DMS114 treated with DMSO at 0.1 percent for 48 hours (cell line): ENCODE data around the gene STXBP3.
"Not testable (repeated sequence)": the region's sequence is repeated elsewhere in the genome, so short reads cannot be mapped to it uniquely, and the experiment has no call there.

Experiments
- DNase-seq: peaks from one replicate; lab custom pipeline; 2025; ENCODE audit not compliant: unreplicated experiment; lab: John Stamatoyannopoulos, UW

Gene STXBP3

DNA sequence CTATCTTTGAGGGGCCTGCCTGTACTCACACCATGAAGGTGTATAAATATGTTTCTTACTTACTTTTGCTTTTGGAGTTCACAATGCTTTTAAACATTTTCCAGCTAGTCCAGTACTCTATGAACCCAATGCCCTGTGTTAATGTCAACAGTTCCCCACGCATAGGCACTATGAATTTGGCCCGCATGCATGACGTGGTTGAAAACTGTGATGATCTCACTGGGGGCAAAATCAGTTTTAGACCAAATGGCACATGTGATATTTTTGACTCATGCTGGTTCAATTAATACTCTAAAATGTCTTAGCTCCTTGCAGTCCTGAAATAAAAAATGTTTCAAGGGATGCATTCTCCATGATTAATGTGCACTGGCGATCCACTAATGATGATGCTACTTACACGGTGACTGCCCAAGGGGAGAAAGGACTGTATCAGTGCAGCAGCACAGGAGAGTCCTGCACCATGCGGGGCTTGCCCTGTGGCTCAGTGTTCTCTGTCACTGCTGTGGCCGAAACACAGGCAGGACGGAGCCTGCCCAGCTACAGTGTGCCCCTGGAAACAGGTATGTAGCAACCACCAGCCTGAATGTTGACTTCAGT is 18.0 kb upstream of the STXBP3 start:
- DNase-seq = no peak

DNA sequence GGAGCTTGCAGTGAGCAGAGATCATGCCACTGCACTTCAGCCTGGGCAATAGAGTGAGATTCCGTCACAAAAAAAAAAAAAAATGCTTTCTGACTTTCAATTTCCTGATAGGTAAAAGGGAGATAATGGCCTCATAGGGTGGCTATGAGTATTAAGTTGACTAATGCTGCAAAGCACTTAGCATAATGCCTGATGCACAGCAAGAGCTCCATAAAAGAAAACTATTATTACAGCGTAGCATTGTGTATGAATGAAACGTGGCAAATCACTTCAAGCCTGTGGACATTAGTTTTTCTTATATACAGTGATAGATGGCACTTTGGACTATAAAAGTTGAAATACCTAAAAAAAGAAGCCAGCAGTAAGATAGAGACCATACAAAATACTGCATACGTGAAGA is 17.0 kb upstream of the STXBP3 start:
- DNase-seq = no peak

DNA sequence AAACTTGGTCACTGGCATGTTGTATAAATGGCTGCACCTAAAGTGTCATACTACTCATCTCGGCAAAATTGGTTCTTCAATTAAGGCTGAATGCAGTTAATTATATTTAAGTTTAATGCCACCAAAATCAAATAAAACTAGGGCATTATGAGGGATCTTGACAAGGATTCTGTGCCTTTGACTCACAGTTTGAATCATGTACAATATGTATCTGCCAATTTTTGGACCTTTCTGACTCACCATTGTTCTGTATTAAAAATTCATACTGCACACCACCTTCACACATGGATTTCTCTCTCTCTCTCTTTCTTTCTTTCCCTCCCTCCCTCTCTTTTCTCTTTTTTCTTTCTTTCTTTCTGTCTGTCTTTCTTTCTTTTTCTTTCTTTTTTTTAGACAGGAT is 14.1 kb upstream of the STXBP3 start:
- DNase-seq = no peak

DNA sequence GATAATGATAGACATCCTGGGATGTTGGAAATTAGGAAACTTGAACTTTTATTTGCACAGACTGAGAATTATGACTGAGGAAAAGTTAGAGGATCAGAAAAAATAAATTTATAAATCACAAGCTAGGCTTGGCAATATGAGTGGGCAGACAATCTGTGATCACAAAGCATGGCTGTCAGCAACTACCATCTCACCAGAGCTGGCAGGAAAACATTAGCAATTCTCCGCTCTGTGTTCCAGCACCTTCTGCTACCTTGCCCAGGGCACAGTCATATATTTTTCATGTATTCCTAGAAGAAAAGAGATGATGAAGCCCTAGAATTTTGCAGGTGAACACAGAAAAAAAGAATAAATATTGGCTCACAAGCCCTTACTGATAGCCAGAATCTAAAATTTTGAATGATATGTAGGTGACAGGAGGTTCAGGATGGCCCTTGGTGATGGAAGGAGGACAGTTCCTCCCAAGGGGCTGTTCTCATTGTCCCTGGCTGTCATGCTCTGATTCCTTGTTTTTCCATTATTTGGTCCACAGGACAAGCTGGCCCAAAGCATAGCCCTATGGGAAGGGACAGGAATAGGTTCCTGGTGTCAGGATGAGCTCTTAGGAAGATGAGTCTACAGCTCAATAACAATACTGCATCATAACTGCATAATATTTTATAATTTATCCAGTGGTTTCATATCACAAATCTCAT is 12.2 kb upstream of the STXBP3 start:
- no peak for DNase-seq

DNA sequence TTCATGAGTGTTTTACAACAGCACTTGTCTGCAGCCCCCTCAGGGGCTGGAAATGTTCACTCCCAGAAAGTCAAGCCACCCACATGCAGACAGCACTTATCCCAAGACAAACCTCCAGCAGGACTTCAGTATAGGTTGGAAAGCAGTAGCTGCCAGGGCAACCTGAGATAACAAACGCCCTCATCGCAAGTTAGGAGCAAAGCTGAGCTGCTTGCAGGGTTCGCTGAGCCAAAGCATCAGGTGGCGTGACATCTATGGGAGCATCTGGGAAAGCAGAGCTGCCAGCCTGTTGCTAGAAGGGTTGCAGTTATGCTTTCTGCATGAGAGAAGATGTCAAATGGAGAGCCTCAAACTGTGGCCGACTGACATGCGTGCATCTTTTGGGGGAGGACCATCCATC is 4.2 kb upstream of the STXBP3 start:
- no peak for DNase-seq

DNA sequence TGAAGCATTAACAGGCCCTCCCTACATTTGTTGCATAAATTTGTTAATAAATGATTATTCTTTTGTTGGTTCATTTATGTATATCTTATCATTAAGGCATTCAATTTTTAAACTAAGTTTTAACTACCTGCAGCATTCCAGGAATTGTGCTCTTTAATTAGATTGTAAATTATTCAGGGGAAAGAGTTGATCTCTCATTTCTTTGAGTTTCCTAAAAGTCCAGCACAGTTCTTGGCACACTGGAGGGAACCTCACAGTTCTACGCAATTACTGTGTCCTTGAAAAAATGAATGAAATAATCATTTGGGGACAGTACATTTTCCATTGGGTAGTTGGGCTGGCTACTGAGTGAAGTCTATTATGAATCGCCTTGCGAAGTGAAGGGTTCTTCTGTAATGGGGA is 493 bp upstream of the STXBP3 start:
- DNase-seq = no peak

DNA sequence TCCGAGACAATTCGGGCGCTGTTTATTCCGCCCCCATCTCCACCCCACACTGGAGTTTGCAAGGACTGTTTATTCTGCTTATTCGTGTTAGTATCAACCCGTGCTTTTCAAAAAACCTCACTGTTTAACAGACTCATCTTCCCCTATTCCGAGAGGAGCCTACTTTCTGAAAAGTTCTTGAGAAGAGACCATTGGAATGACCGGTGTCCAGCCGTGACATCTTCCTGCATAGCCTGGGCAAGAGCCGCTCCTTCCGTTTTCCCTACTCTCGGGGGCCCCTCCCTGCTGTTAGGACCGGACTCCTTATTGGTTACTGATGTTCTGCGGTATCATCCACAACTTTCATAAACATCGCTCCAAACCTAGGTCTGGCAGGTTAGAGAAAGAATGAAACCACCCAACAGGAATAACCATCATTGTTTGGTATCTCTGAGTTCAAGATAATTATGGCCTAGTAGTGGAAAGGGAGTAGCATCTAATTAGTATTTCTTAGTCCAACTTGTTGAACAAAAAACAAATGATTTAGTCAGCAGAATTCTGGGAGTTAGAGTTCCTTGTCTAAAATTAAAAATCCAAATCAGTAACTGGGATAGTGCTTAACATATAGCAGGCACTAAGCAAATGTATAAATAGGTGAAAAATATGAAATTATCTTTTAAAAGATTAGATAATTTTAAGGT is 837 bp downstream of the STXBP3 start:
- DNase-seq = peak; percentile 93

DNA sequence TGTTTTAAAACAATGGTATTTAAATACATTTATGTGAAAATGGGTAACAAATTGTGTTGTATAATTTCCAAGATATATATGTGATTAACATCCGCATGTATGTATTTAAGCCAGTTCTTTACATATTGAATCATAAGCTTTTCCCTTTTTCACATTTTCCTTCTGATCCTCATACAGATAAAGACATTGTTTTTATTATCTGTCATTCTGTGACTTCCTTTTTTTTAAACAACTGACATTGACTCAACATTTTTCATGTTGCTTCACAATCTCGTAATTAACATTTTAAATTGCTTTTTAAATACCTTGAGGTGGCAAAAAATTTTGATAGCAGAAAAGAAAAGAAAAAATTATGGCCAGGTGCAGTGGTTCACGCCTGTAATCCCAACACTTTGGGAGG is 1.4 kb downstream of the STXBP3 start:
- DNase-seq = no peak

DNA sequence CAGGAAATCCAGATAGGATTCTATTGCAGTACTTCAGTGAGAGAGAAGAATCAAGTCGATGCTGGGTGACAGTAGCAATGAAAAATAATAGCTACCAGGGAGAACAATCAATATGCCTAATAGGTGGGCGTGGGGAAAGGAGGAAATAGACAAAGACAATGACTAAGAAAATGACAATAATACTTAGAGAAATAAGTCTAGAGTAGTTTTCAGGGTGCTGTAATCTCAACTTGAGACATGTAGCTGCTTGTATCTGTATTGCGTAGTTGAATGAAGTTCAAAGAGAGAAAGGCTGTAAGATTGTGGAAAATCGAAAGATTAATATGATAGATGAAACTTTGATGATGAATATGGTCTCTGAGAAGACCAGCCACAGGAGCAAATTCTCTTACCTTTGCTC is 2.6 kb downstream of the STXBP3 start:
- no peak for DNase-seq

DNA sequence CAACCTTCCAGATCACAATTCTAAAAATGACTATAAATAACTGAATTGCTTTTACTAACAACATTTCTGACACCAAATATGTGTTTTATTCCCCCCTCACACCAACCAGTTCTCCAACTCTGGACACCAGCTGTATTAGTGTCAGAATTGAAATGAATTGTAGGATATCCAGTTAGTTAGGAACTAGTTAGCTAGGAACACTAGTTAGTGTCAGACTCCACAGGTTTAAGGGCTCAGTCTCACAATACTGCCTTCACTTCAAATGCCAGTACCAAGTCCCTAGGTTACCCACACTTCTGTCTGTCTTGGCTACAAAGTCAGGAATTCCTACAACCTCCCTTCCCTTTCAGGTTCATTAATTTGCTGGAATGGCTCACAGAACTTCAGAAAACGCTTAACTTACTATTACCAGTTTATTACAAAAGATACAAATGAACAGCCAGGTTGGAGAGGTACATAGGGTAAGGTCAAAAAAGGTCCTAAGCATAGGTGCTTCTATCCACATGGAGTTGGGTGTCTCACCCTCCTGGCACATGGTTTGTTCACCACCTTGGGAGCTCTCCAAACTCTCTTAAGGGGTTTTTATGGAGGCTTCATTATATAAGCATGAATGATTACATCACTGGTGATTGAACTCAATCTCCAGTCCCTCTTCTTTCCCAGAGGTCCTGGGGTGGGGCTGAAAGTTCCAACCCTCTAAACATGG is 4.2 kb downstream of the STXBP3 start:
- no peak for DNase-seq

DNA sequence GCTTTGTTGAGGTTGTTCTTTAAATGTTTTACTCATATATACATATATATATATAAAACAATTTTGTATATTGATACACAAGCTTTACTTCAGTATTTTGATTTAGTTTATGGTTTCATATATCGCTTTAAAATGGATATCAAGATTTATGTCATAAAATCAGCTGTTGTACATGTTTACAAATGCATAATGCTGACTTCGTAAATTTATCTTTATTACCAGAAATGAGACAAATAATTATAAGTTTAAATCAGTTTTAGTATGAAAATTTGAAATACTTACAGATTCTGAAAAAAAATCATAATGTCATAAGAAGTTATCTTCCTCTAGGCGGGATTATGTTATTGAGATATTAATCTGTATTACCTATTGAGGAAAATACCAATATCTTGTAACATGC is 6.9 kb downstream of the STXBP3 start:
- DNase-seq = no peak

DNA sequence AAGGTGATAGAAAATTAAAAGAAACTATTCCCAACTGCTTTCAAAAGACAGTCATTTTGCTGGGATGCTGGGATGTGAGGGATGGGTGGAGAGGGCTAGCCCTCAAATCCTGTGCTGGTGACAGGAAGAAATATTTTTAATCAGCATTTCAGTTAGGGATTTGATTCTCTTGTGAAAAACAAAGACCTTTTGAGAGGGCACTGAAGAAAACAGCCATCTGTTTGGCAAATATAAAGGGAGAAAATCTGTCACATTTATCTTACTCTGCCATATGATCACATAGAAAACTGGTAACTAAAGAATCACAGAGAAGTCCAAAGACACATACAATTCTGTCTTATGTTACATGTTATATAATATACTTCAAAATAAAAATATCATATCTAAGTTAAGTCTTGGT is 12.3 kb downstream of the STXBP3 start:
- no peak for DNase-seq

DNA sequence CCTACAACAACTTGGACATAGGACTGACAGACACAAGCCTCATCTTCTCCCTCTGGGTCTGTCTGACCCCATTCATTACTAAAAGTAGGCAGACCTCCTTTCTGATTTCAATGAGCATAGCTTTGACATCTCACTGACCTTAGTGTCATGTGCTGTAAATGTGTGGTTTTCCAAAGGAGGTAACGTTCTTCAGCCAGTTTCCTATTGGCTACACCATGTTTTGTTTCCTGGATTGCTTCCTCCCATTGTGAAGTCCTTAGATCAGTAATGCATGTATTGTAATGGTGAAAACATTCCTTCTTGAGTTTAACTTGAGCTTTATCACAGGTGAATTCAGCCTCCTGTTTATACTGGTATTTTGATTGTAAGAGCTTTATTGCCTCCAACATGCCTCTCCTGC is 20.6 kb downstream of the STXBP3 start:
- no peak for DNase-seq

DNA sequence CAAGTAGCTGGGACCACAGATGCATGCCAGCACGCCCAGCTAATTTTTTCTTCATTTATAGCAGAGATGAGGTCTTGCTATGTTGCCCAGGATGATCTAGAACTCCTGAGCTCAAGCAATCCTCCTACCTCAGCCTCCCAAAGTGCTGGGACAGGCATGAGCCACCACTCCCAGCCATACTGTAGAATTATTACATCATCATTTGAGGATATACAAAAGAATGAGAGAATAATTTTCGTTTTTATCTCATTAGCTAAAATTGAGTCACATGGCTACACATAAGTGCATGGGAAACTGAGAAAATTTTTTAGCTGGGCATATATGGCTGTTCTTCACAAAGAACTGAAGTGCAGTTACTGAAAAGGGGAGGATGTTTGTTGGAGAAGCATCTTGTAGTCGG is 21.2 kb downstream of the STXBP3 start:
- DNase-seq = no peak

DNA sequence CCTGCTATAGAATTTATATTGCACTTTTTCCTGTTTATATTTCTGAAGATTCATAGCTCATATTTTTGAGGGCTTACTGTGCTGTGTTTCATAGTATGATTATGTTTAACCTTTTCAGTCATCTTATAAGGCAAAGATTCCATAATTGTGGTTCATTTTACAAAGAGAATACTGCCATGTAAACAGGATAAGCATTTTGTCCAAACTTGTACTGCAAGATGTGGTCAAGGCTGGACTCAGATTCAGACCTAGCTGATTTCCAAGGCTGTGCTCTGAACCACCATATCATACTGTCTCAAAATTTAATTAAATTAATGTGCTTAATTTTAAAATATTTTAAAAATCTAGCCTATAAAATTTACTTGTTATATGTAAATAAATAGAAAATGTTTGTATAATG is 31.4 kb downstream of the STXBP3 start:
- no peak for DNase-seq

DNA sequence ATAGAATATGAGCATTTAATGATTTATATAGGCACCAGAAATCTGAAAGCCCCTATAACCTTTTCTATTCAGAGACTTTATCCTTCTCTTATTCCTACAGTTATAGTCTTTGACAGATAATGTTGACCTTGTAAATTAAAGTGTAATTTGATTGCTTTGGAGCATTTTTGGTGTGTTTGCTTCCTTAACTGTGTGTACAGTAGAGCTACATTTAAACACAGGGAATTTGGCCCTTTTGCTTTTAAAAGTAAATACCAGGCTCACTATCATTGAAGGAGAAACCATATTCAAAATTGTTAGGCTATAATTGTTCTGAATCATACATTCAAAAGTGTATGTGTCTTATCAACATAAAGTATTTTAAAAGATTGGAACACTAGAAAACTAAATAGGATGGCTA is 33.0 kb downstream of the STXBP3 start:
- no peak for DNase-seq

DNA sequence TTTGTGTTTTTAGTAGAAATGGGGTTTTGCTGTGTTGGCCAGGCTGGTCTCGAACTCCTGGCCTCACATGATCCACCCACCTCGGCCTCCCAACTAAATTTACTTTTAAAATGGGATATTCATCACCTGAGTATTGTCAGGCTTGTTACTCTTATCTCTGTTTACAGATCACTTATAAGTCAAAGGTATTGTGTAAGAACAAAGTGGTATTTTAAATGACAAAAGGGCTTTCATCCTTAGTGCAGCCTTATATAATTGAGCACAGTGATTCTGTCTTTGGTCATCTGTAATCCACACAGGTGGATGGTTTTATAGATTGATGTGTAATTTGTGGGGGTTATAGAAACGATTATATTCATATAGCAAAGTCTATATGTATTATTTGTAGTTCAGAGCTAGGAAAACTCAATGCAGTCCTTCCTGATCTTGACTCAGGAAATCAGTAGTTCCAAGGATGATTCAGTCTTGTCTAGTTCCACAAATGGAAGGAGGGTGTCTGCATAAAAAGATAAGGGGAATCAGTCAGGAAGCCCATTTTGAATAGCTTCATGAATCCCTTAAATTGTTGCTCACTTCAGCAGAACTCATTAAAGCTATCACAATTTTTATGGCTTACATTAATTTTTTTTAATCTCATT is 34.6 kb downstream of the STXBP3 start:
- DNase-seq = no peak

DNA sequence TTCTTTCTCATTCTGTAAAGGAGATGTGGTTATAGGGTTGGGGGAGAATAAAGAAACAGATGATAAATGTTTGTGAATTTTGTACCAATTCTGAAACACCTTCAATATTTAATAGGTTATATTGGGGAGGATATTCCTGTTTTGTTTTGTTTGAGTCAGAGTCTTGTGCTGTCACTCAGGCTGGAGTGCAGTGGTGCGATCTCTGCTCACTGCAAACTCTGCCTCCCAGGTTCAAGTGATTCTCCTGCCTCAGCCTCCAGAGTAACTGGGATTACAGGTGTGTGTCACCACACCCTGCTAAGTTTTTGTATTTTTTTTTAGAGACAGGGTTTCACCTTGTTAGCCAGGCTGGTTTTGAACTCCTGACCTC is 35.1 kb downstream of the STXBP3 start:
- not testable (repeated sequence) for DNase-seq

DNA sequence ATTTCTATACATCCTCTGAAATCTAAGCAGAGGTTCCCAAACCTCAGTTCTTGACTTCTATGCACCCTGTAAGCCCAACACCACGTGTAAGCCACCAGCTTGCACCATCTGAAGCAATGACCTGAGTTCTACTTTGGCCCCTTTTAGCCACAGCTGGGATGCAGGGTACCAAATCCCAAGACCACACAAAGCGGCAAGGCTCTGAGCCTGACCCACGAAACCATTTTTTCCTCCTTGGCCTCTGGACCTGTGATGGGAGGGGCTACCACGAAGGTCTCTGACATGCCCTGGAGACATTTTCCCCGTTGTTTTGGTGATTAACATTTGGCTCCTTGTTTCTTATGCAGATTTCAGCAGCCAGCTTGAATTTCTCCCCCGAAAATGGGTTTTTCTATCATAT is 38.8 kb downstream of the STXBP3 start:
- DNase-seq = no peak

DNA sequence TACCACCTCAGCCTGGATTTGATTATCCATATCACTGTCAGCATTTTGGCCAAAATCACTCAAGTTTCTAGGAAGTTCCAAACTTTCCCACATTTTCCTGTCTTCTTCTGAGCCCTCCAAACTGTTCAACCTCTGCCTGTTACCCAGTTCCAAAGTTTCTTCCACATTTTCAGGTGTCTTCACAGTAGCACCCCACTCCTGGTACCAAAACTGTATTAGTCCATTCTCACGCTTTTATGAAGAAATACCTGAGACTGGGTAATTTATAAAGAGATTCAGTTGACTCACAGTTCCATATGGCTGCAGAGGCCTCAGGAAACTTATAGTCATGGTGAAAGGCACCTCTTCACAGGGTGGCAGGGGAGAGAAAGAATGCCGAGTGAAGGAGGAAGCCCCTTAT is 39.4 kb downstream of the STXBP3 start:
- no peak for DNase-seq

DNA sequence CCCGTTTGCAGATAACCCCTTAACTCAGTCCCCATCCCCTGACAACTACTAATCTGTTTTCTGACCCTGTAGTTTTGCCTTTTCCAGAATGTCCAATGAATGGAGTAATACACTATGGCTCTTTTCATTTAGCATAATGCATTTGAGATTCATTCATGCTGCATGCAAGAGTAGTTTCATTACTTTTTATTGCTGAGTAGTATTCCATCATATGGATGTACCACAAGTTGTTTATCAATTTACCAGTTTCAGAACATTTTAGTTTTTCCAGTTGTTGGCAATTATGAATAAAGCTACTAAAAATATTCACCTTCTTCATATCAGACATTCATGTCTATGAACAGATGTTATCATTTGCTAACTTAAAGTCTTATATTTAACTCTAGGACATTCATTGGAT is 45.3 kb downstream of the STXBP3 start:
- DNase-seq = no peak

DNA sequence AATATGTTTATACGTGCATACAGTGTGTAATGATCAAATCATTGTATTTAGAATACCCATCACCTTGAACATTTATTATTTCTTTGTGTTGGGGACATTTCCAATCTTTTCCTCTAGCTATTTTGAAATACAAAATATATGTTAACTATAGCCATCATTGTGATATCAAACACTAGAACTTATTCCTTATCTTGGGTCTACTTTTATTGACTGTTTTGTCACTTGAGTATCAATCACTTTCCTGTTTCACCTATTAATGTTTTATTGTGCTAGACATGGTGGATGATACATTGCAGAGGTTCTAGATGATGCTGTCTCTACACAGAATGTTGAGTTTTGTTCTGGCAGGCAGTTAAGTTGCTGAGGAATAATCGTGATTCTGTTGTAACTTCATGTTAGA is 45.9 kb downstream of the STXBP3 start:
- no peak for DNase-seq
